HepG2 (cell line): ENCODE data around the gene TRA2B. TPM values are rescaled to one million over a fixed set of nuclear protein-coding genes. Genes with fewer than 3 reads are reported as not detected.

Experiments
- CEBPB ChIP-seq: IDR thresholded peaks from 2 replicates; pipeline ENCODE4 v1.6.1; 2011; ENCODE audit warnings: low read depth, low read length, improper control_type of control experiment, borderline replicate concordance
- FOXC1 ChIP-seq: sonication (generic); formaldehyde crosslinking; IDR thresholded peaks from 2 replicates; pipeline ENCODE4 v1.8.0; 2022; ENCODE audit warnings: mild to moderate bottlenecking, missing genetic modification reagents, borderline replicate concordance
- MATR3 ChIP-seq: sonication (generic); formaldehyde crosslinking; IDR thresholded peaks from 2 replicates; pipeline ENCODE4 v1.4.0; 2020; ENCODE audit warnings: missing genetic modification reagents
- PRDM10 ChIP-seq: sonication (generic); formaldehyde crosslinking; IDR thresholded peaks from 2 replicates; pipeline ENCODE4 v1.4.0; 2020; ENCODE audit warnings: low read depth, missing genetic modification reagents
- TCF7L2 ChIP-seq: IDR thresholded peaks from 2 replicates; pipeline ENCODE4 v1.6.1; 2011; ENCODE audit warnings: mild to moderate bottlenecking, low read depth, low read length, moderate library complexity
- TRIM24 ChIP-seq: sonication (generic); formaldehyde crosslinking; IDR thresholded peaks from 2 replicates; pipeline ENCODE4 v1.8.0; 2022; ENCODE audit warnings: mild to moderate bottlenecking, missing genetic modification reagents
- ZKSCAN8 ChIP-seq: IDR thresholded peaks from 2 replicates; pipeline ENCODE4 v1.6.1; 2016; ENCODE audit warnings: borderline replicate concordance, missing genetic modification reagents, missing compliant biosample characterization
- ZNF451 ChIP-seq: sonication (generic); formaldehyde crosslinking; IDR thresholded peaks from 2 replicates; pipeline ENCODE4 v1.5.0; 2020; ENCODE audit warnings: mild to moderate bottlenecking, missing genetic modification reagents
- ZNF556 ChIP-seq: sonication (generic); formaldehyde crosslinking; IDR thresholded peaks from 2 replicates; pipeline ENCODE4 v1.4.0; 2020; ENCODE audit warnings: mild to moderate bottlenecking, missing genetic modification reagents, borderline replicate concordance
- polyA plus RNA-seq, 8 experiments: library from polyadenylated mRNA; depleted of rRNA in 3 of 8; stranded (reverse) in 7 of 8; unstranded in 1 of 8; fragments of >200 nt; fragmentation: Illumina TruSeq in 4 of 8; extraction: Trizol in 4 of 8; gene quantifications; 2 replicates each; pipeline versions ENCODE4 v1.2.1 to v1.2.3, GENCODE V29; 2011 to 2016; ENCODE audit warnings: low read depth in 4 of 8, missing spikeins in 1 of 8, mixed read lengths in 1 of 8; ENCODE audit not compliant: insufficient read depth in 1 of 8
- total RNA-seq, 5 experiments: library from RNA; depleted of rRNA; stranded (reverse); fragments of >200 nt; fragmentation: Illumina TruSeq; extraction: Trizol; gene quantifications; 2 replicates each; pipeline ENCODE4 v1.2.3, GENCODE V29; 2016; ENCODE audit warnings: low read depth in 1 of 5
- TF ChIP-seq, protein P1 (sequence below): sonication (generic); formaldehyde crosslinking; IDR thresholded peaks from 2 replicates; pipeline ENCODE4 v1.5.0; 2020; ENCODE audit warnings: mild to moderate bottlenecking, missing genetic modification reagents
- TF ChIP-seq, protein P2 (sequence below): IDR thresholded peaks from 2 replicates; pipeline ENCODE4 v1.4.0; 2020; ENCODE audit warnings: mild to moderate bottlenecking, missing genetic modification reagents
- TF ChIP-seq, protein P3 (sequence below): IDR thresholded peaks from 2 replicates; pipeline ENCODE4 v1.6.1; 2016; ENCODE audit warnings: mild to moderate bottlenecking, missing biosample characterization, missing genetic modification reagents
- TF ChIP-seq, protein P4 (sequence below): sonication (generic); formaldehyde crosslinking; IDR thresholded peaks from 2 replicates; pipeline ENCODE4 v1.5.0; 2020; ENCODE audit warnings: mild to moderate bottlenecking, missing genetic modification reagents, borderline replicate concordance

The TRA2B gene
- total and polyA plus RNA-seq, 2 of the 13 experiments (the other 11 are each of a cell fraction or from before 2014, with no cell fraction given): 105 to 241 TPM

GRCh38 chr3:185983495-185984141 lies 45.8 kb upstream of the TRA2B start (continued):
- no peak for TF ChIP-seq TCF7L2
- TF ChIP-seq, protein P1, sequence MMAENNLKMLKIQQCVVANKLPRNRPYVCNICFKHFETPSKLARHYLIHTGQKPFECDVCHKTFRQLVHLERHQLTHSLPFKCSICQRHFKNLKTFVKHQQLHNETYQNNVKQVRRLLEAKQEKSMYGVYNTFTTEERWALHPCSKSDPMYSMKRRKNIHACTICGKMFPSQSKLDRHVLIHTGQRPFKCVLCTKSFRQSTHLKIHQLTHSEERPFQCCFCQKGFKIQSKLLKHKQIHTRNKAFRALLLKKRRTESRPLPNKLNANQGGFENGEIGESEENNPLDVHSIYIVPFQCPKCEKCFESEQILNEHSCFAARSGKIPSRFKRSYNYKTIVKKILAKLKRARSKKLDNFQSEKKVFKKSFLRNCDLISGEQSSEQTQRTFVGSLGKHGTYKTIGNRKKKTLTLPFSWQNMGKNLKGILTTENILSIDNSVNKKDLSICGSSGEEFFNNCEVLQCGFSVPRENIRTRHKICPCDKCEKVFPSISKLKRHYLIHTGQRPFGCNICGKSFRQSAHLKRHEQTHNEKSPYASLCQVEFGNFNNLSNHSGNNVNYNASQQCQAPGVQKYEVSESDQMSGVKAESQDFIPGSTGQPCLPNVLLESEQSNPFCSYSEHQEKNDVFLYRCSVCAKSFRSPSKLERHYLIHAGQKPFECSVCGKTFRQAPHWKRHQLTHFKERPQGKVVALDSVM (CRISPR knock-in tag): no peak
- TF ChIP-seq PRDM10 (CRISPR knock-in tag): no peak
- no peak for TF ChIP-seq MATR3
- TF ChIP-seq CEBPB: no peak
- no peak for TF ChIP-seq ZKSCAN8
- TF ChIP-seq, protein P2, sequence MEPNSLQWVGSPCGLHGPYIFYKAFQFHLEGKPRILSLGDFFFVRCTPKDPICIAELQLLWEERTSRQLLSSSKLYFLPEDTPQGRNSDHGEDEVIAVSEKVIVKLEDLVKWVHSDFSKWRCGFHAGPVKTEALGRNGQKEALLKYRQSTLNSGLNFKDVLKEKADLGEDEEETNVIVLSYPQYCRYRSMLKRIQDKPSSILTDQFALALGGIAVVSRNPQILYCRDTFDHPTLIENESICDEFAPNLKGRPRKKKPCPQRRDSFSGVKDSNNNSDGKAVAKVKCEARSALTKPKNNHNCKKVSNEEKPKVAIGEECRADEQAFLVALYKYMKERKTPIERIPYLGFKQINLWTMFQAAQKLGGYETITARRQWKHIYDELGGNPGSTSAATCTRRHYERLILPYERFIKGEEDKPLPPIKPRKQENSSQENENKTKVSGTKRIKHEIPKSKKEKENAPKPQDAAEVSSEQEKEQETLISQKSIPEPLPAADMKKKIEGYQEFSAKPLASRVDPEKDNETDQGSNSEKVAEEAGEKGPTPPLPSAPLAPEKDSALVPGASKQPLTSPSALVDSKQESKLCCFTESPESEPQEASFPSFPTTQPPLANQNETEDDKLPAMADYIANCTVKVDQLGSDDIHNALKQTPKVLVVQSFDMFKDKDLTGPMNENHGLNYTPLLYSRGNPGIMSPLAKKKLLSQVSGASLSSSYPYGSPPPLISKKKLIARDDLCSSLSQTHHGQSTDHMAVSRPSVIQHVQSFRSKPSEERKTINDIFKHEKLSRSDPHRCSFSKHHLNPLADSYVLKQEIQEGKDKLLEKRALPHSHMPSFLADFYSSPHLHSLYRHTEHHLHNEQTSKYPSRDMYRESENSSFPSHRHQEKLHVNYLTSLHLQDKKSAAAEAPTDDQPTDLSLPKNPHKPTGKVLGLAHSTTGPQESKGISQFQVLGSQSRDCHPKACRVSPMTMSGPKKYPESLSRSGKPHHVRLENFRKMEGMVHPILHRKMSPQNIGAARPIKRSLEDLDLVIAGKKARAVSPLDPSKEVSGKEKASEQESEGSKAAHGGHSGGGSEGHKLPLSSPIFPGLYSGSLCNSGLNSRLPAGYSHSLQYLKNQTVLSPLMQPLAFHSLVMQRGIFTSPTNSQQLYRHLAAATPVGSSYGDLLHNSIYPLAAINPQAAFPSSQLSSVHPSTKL (CRISPR knock-in tag): 0 out of 2 replicates have a peak, but pooled peaks have one; percentile 17
- no peak for TF ChIP-seq TRIM24
- no peak for TF ChIP-seq ZNF451 (CRISPR knock-in tag)
- TF ChIP-seq ZNF556: no peak
- TF ChIP-seq, protein P3, sequence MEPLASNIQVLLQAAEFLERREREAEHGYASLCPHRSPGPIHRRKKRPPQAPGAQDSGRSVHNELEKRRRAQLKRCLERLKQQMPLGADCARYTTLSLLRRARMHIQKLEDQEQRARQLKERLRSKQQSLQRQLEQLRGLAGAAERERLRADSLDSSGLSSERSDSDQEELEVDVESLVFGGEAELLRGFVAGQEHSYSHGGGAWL (CRISPR knock-in tag): no peak
- TF ChIP-seq, protein P4, sequence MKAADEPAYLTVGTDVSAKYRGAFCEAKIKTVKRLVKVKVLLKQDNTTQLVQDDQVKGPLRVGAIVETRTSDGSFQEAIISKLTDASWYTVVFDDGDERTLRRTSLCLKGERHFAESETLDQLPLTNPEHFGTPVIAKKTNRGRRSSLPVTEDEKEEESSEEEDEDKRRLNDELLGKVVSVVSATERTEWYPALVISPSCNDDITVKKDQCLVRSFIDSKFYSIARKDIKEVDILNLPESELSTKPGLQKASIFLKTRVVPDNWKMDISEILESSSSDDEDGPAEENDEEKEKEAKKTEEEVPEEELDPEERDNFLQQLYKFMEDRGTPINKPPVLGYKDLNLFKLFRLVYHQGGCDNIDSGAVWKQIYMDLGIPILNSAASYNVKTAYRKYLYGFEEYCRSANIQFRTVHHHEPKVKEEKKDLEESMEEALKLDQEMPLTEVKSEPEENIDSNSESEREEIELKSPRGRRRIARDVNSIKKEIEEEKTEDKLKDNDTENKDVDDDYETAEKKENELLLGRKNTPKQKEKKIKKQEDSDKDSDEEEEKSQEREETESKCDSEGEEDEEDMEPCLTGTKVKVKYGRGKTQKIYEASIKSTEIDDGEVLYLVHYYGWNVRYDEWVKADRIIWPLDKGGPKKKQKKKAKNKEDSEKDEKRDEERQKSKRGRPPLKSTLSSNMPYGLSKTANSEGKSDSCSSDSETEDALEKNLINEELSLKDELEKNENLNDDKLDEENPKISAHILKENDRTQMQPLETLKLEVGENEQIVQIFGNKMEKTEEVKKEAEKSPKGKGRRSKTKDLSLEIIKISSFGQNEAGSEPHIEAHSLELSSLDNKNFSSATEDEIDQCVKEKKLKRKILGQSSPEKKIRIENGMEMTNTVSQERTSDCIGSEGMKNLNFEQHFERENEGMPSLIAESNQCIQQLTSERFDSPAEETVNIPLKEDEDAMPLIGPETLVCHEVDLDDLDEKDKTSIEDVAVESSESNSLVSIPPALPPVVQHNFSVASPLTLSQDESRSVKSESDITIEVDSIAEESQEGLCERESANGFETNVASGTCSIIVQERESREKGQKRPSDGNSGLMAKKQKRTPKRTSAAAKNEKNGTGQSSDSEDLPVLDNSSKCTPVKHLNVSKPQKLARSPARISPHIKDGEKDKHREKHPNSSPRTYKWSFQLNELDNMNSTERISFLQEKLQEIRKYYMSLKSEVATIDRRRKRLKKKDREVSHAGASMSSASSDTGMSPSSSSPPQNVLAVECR: no peak; the same call in 1 of the 2 replicates
- TF ChIP-seq FOXC1 (CRISPR knock-in tag): no peak
